Measurements from ENCODE around the gene VSTM5.

Gene VSTM5

GRCh38 chr11:93842034-93842433, 8.4 kb downstream of the VSTM5 start:
- no peak for DNase-seq

DNA sequence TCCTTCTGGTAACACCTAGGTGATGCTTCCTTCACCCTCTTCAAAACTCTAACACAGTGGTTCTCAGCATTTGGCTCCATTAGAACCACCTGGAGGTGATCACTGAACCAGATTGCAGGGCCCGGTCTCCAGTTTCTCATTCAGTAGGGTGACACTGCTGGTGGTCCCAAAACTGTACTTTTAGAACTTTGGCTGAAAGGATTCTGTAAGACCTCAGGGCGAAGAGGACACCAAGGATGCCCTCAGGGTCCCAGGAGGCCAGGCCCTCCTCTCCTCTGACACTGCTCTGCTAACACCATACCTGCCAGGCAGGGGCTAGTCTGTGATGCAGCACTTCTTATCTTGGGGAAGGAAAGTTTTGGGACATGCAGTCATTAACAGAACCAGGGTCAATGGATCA, 9.0 kb downstream of the VSTM5 start:
- DNase-seq = no peak

- DNase-seq = no peak
Observed at GRCh38 chr11:93840981-93841380, 9.4 kb downstream of the VSTM5 start.

GRCh38 chr11:93840180-93840579, 10.2 kb downstream of the VSTM5 start:
- DNase-seq = no peak

- no peak for DNase-seq
Observed at GRCh38 chr11:93838967-93839366, 11.5 kb downstream of the VSTM5 start.

DNA sequence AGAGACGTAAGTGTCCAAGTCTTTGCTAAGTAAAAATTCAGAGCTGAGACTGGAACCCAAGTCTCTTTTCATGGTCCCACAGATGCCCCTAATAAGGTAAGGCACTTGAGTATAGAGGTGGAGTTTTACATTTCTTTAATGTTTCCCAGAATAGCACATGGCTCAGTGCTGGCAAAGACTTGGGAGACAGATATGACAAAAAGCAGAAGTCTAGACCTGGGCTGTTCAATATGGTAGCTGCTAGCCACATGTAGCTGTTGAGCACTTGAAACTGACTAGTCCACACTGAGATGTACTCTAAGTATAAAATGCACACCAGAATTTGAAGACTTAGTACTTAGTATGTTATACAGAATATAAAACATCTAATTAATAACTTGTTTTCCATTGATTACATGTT, 17.6 kb downstream of the VSTM5 start:
- no peak for DNase-seq

DNA sequence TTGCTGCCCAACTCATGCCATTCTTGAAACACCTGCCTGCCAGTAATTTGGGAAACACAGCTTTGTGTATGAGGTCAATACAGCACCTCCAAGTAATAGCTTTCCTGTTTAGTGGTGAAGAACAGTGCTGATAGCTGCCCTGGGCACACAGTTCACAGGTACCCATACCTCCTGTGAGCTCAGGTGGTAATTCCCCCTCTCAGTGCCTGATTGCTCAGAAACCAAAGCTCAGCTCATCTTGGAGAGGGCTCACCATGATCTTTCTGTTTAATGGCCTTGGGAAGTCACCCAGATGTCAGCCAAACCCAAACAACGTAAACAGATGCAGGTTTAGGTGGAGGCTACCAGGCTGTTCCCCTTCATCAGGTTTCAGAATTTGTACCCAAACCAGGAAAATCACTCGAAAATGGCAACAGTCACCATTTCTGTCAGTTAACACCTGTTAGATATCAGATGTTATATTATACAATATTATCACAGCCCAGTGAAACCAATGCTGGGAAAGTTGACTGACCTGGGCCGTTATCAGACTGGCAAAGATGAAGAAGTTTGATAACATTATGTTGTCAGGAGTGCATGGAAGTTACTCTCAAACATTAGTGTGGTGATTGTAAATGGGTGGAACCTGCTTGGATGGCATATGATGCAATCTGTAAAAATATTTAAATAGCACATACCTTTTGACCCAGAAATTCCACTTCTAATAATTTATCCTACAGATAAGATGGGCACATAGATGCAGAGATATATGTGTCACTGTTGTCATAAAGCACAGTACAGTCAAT, 18.9 kb downstream of the VSTM5 start:
- DNase-seq = no peak

DNA sequence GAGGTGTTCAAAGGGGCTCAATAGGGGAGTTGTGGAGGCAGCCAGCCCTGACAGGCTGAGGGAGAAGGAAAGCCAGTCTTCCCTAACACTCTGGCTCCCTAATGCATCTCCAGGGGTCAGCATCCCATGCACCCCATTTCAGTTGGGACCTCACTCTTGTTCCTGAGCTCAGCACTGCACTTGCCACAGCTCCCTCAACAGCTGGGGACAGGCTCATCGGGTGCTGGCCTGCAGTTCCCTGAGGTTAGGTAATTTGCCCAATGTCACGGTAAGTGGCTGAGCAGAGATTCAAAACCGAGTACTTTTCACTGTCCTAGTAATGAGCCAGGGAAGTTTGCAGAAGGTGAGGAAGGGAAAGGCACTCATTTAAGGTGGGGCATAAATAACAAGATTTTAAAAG, 20.8 kb downstream of the VSTM5 start:
- DNase-seq = no peak

GRCh38 chr11:93827363-93827762, 23.1 kb downstream of the VSTM5 start:
- DNase-seq = no peak

DNA sequence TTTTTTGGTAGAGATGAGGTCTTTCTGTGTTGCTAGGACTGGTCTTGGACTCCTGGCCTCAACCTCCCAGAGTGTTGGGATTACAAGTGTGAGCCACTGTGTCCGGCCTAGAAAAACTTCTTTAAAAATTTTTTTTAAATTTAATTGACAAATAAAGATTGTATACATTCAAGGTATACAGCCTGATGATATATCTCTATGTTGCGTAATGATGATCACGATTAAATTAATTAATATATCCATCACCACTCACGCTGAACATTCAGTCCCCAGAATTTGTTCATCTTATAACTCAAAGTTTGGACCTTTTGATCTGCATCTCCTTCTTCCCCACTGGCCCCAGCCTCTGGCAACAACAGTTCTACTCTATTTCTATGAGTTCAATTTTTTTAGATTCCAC, 27.2 kb downstream of the VSTM5 start:
- no peak for DNase-seq

GRCh38 chr11:93822359-93822758, 28.1 kb downstream of the VSTM5 start:
- no peak for DNase-seq

GRCh38 chr11:93821617-93822016, 28.8 kb downstream of the VSTM5 start:
- DNase-seq = no peak

GRCh38 chr11:93820847-93821246, 29.6 kb downstream of the VSTM5 start:
- DNase-seq = no peak

- no peak for DNase-seq
Observed at GRCh38 chr11:93819966-93820695, 30.3 kb downstream of the VSTM5 start.

- DNase-seq = no peak
Observed at GRCh38 chr11:93817426-93818348, 32.7 kb downstream of the VSTM5 start.

DNA sequence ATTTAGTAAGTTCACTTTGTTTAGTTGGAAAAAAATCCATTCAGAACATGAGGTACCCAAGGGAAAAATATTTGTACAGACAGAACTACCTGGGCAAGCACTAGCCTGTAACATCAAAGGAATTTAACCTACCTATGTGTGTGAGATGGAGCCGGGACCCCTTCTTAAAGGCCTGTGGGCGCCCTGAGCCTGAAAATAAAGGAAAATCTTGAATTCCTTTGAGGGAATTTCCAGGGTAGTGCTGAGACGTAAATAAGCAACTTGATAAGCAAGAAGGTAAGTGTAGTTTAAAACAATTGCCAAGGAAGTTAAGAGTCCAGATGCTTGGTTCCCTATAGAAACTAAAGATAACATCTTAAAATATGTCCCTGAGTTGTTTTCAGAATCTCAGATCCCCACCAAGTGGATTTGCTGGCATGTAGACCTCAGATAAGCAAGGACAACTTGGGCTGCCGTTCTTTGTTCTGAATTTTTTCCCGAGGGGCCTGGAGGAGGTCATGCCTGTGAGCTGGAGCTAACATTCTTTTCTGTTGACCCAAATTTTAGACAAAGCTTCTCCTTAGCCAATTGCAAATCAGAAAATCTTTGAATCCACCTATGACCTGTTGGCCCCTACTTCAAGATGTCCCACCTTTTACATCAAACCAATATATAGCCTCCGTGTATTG, 35.3 kb downstream of the VSTM5 start:
- DNase-seq = no peak

- no peak for DNase-seq
Observed at GRCh38 chr11:93813974-93814373, 36.4 kb downstream of the VSTM5 start.

DNA sequence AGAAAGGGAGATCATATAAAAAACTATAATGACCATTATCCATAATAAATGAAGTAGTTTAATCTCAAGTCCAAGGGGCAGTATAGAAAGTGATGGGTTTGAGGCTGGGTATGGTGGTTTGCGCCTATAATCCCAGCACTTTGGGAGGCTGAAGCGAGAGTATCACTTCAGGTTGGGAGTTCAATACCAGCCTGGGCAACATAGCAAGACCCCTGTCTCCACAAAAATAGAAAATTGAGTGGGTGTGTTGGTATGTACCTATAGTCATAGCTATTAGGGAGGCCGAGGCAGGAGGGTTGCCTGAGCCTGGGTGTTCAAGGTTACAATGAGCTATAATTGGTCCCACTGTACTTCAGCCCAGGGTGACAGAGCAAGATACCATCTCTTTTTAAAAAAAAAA, 42.4 kb downstream of the VSTM5 start:
- DNase-seq = no peak

- DNase-seq = no peak
Observed at GRCh38 chr11:93804879-93805278, 45.5 kb downstream of the VSTM5 start.

DNA sequence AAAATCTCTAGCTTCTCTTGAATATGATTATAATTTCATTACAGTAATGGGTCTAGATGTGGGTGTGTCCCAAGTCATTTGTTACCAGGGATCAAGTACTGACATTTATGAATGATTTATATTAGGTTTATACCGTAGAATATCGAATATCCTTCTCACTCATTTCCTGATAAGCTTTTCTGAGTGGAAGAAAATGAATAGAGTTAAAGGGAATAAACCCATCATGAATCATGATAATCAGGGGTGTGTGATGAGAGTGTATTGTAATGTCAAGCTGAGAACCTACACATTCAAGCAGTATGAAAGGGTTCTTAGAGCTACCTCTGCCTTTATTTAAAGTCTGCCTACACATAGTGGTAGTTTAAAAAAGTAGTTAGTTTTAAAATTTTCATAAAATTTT, 49.1 kb downstream of the VSTM5 start:
- no peak for DNase-seq

DNA sequence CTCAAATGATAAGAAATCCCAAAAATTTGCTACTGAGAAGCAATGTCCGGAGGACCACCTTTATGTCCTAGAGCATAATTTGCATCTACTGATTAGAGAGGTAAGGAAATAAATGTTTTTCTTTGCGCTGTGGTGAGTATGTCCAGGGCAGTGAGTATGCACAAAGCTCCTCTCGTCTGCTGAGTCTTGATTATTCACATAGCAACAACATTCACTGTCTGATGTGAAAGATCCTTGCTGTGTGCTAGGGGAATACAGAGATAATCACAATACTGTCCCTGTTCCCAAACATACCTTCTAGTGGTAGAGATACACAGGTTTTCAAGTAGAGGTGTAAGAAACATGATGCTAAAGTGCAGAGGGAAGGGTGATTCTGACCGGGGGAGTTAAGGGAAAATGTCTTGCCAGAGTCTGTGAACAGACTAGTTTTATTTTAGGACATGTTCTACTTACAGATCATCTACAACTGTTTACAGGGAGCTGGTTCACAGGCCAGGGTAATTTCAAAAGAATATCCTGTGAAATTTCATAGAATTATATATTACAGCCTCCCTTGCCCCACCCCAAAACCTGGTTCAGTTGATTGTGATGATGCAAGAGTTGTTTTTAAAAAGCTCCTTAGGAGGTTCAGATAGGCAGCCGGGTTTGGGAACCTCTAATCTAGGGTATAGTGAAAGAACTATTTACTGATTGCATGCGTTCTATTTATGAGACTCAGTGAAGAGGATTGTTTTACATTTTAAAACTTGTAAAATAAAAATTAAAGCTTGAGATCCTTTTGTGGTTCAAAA, 53.8 kb downstream of the VSTM5 start:
- DNase-seq = no peak

DNA sequence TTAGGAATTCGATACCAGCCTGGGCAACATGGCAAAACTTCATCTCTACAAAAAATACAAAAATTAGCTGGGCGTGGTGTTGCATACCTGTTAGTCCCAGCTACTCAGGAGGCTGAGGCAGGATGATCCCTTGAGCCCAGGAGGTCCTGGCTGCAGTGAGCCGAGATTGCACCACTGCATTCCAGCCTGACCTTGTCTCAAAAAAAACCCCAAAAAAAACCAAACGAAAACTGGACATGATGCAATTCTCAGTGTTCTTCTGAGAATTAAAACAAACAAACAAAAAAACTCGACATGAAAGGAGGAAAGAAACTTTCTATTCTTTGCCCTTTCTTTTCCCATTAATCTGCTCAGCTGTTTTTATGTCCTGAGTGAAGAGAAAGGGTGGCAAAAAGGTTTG, 58.9 kb downstream of the VSTM5 start:
- no peak for DNase-seq
